Uterus (tissue), 2 donors: ENCODE results near the gene DCAF8.
A peak's percentile ranks its signal among the peaks of the same experiment; 100 is the strongest.

Experiments used
- POLR2A ChIP-seq, 2 donors: fragments of 450-650 bp; IDR thresholded peaks; one replicate each; pipeline ENCODE4 v1.6.1; 2016; ENCODE audit warnings: antibody characterized with exemption in 2 of 2, mild to moderate bottlenecking in 1 of 2, moderate library complexity in 1 of 2
- TF ChIP-seq, protein P1 (sequence below), 4 experiments: fragments of 200-600 bp in 2 of 4; fragments of 450-650 bp in 2 of 4; sonication (generic) in 2 of 4; IDR thresholded peaks; one replicate each; pipeline ENCODE4 v1.5.1; 2016 to 2019; ENCODE audit warnings: antibody characterized with exemption in 4 of 4, mild to moderate bottlenecking in 2 of 4, moderate library complexity in 1 of 4

DNA sequence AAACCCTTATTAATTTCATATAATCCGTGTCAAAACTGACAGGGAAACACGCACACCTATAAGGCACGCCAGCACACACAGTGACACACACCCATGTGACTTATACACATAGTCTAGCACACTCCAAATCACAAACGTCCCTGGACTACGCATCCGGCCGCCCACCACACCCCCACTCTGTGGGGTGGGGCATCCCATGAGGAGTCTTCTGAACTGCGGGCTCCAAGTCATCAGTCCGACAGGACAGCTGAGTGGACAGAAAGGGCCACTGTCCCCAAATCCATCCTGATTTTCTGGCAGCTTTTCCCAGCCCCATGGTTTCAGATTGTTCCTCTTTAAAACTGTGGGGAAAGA is 56.3 kb downstream of the DCAF8 start:
- peak in 1 of 2 donors; percentile 10 for TF ChIP-seq POLR2A (IDR thresholded peaks at IDR 0.05)
- TF ChIP-seq, protein P1, sequence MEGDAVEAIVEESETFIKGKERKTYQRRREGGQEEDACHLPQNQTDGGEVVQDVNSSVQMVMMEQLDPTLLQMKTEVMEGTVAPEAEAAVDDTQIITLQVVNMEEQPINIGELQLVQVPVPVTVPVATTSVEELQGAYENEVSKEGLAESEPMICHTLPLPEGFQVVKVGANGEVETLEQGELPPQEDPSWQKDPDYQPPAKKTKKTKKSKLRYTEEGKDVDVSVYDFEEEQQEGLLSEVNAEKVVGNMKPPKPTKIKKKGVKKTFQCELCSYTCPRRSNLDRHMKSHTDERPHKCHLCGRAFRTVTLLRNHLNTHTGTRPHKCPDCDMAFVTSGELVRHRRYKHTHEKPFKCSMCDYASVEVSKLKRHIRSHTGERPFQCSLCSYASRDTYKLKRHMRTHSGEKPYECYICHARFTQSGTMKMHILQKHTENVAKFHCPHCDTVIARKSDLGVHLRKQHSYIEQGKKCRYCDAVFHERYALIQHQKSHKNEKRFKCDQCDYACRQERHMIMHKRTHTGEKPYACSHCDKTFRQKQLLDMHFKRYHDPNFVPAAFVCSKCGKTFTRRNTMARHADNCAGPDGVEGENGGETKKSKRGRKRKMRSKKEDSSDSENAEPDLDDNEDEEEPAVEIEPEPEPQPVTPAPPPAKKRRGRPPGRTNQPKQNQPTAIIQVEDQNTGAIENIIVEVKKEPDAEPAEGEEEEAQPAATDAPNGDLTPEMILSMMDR (IDR thresholded peaks at IDR 0.05): no peak
